HEK293 (cell line): ENCODE results near the gene TMCC2.

Experiments
- CTCF ChIA-PET: fragments of 350-600 bp; formaldehyde crosslinking; extraction: SDS; loops from one replicate; lab custom pipeline; 2021; ENCODE audit warnings: antibody characterized with exemption; lab: Yijun Ruan, JAX
- POLR2A ChIA-PET: fragments of 300-600 bp; formaldehyde crosslinking; extraction: SDS; loops from one replicate; lab custom pipeline; 2020; ENCODE audit warnings: antibody characterized with exemption, inconsistent platforms; lab: Yijun Ruan, JAX
- H3K27ac ChIP-seq: fragments of 200-500 bp; sonication (Bioruptor generic); 2 replicates; pipeline ENCODE4 v1.5.1; 2014; ENCODE audit warnings: low read depth, low read length, control low read depth, inconsistent platforms; ENCODE audit errors: extremely low read depth
- H3K36me3 ChIP-seq, 2 experiments: fragments of 200-500 bp in 1 of 2; sonication (Bioruptor generic) in 1 of 2; 1 replicate in 1 of 2; 2 replicates in 1 of 2; pipeline ENCODE4 v1.5.1; 2014 to 2017; ENCODE audit warnings: inconsistent platforms in 2 of 2, low read length in 2 of 2; ENCODE audit not compliant: control insufficient read depth in 2 of 2, insufficient read depth in 1 of 2
- H3K4me1 ChIP-seq: fragments of 200-500 bp; sonication (Bioruptor generic); 2 replicates; pipeline ENCODE4 v1.5.1; 2014; ENCODE audit warnings: mild to moderate bottlenecking, low read length, inconsistent platforms; ENCODE audit not compliant: control insufficient read depth, insufficient read depth
- H3K4me3 ChIP-seq: 2 replicates; pipeline ENCODE4 v1.5.1; 2011; ENCODE audit warnings: low read depth, mild to moderate bottlenecking, control low read depth, low read length, moderate library complexity
- H3K9me3 ChIP-seq: fragments of 200-500 bp; sonication (Bioruptor generic); 2 replicates; pipeline ENCODE4 v1.5.1; 2014; ENCODE audit warnings: low read depth, low read length, inconsistent platforms; ENCODE audit not compliant: control insufficient read depth, insufficient read depth
- ATF2 ChIP-seq: fragments of 450-650 bp; formaldehyde crosslinking; IDR thresholded peaks from 2 replicates; pipeline ENCODE4 v1.5.1; 2016; ENCODE audit warnings: missing biosample characterization, missing genetic modification characterization, low read depth
- HOXA7 ChIP-seq: sonication (generic); formaldehyde crosslinking; IDR thresholded peaks from 2 replicates; pipeline ENCODE4 v1.8.1; 2022; ENCODE audit warnings: missing genetic modification reagents, borderline replicate concordance
- HOXD13 ChIP-seq: sonication (generic); formaldehyde crosslinking; IDR thresholded peaks from 2 replicates; pipeline ENCODE4 v1.8.0; 2022; ENCODE audit warnings: missing genetic modification reagents, borderline replicate concordance
- KLF16 ChIP-seq: fragments of 450-650 bp; formaldehyde crosslinking; IDR thresholded peaks from 2 replicates; pipeline ENCODE4 v1.5.1; 2017; ENCODE audit warnings: missing biosample characterization, missing genetic modification characterization
- REPIN1 ChIP-seq: fragments of 450-650 bp; formaldehyde crosslinking; IDR thresholded peaks from 2 replicates; pipeline ENCODE4 v1.5.1; 2017; ENCODE audit warnings: missing biosample characterization, missing genetic modification characterization, low read depth
- ZIC2 ChIP-seq: fragments of 450-650 bp; formaldehyde crosslinking; IDR thresholded peaks from 2 replicates; pipeline ENCODE4 v1.5.1; 2016; ENCODE audit warnings: missing biosample characterization, missing genetic modification characterization
- ZNF133 ChIP-seq: fragments of 450-650 bp; formaldehyde crosslinking; IDR thresholded peaks from 2 replicates; pipeline ENCODE4 v1.5.1; 2016; ENCODE audit warnings: missing biosample characterization, missing genetic modification characterization
- ZNF140 ChIP-seq: fragments of 450-650 bp; formaldehyde crosslinking; IDR thresholded peaks from 2 replicates; pipeline ENCODE4 v1.5.1; 2016; ENCODE audit warnings: missing biosample characterization, missing genetic modification characterization
- ZNF155 ChIP-seq: fragments of 450-650 bp; formaldehyde crosslinking; IDR thresholded peaks from 2 replicates; pipeline ENCODE4 v1.5.1; 2016; ENCODE audit warnings: missing biosample characterization, missing genetic modification characterization
- ZNF266 ChIP-seq: fragments of 450-650 bp; formaldehyde crosslinking; IDR thresholded peaks from 2 replicates; pipeline ENCODE4 v1.5.1; 2016; ENCODE audit warnings: missing biosample characterization, missing genetic modification characterization, low read depth
- ZNF274 ChIP-seq, 2 experiments: fragments of 200-500 bp in 1 of 2; fragments of 450-650 bp in 1 of 2; sonication (Bioruptor generic) in 1 of 2; formaldehyde crosslinking in 1 of 2; IDR thresholded peaks; 2 replicates each; pipeline versions ENCODE4 v1.5.1 to v1.6.1; 2014 to 2016; ENCODE audit warnings: borderline replicate concordance in 1 of 2, inconsistent platforms in 1 of 2, low read length in 1 of 2, missing biosample characterization in 1 of 2, missing genetic modification characterization in 1 of 2
- ZNF416 ChIP-seq: fragments of 450-650 bp; formaldehyde crosslinking; IDR thresholded peaks from 2 replicates; pipeline ENCODE4 v1.5.1; 2016; ENCODE audit warnings: missing biosample characterization, missing genetic modification characterization
- ZNF433 ChIP-seq: fragments of 450-650 bp; formaldehyde crosslinking; IDR thresholded peaks from 2 replicates; pipeline ENCODE4 v1.5.1; 2016; ENCODE audit warnings: missing biosample characterization, missing genetic modification characterization, low read depth
- ZSCAN30 ChIP-seq: fragments of 450-650 bp; IDR thresholded peaks from 2 replicates; pipeline ENCODE4 v1.5.1; 2018; ENCODE audit warnings: missing biosample characterization, mild to moderate bottlenecking, missing genetic modification characterization, moderate library complexity
- TF ChIP-seq, protein P1 (sequence below): fragments of 450-650 bp; formaldehyde crosslinking; IDR thresholded peaks from 2 replicates; pipeline ENCODE4 v1.5.1; 2016; ENCODE audit warnings: missing biosample characterization, missing genetic modification characterization
- TF ChIP-seq, protein P2 (sequence below): sonication (generic); formaldehyde crosslinking; IDR thresholded peaks from 2 replicates; pipeline ENCODE4 v1.8.1; 2022; ENCODE audit warnings: mild to moderate bottlenecking, moderate library complexity, missing genetic modification reagents
- TF ChIP-seq, protein P3 (sequence below): fragments of 450-650 bp; formaldehyde crosslinking; IDR thresholded peaks from 2 replicates; pipeline ENCODE4 v1.5.1; 2016; ENCODE audit warnings: missing biosample characterization, missing genetic modification characterization
- TF ChIP-seq, protein P4 (sequence below): fragments of 450-650 bp; formaldehyde crosslinking; IDR thresholded peaks from 2 replicates; pipeline ENCODE4 v1.5.1; 2016; ENCODE audit warnings: missing biosample characterization, missing genetic modification characterization

Gene TMCC2

DNA sequence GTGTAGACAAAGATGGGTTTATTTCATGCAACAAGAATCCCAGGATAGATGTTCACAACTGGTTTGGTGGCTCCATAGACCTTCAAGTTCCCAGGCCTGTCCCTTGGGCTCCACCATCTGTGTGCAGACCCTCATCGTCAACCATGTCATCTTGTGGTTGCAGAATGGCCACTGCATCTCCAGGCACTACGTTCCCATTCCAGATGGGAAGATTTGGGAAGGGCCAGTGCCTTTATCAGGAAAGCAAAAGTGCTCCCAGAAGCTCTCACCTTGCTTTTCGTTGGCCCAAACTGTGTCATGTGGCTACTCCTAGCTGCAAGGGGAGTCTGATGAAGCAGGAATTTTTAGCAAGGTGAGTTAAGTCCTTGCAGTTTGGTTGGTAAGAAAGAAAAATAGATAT lies 12.8 kb downstream of the TMCC2 start (continued):
- TF ChIP-seq HOXA7 (CRISPR knock-in tag), result no peak
- TF ChIP-seq, all 188 proteins: peak for 0

DNA sequence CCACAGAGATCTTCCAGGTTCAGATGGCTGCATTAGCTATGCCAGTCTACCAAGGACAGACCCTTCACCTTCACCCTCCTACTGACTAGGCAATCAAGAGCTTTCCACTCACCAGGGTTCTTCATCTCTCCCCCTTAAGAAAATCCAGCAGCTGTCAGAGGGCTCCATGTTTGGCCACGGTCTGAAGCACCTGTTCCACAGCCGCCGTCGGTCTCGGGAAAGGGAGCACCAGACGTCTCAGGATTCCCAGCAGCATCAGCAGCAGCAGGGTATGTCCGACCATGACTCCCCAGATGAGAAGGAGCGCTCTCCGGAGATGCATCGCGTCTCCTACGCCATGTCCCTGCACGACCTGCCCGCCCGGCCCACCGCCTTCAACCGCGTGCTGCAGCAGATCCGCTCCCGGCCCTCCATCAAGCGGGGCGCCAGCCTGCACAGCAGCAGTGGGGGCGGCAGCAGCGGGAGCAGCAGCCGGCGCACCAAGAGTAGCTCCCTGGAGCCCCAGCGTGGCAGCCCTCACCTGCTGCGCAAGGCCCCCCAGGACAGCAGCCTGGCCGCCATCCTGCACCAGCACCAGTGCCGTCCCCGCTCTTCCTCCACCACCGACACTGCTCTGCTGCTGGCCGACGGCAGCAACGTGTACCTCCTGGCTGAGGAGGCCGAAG lies 13.8 kb downstream of the TMCC2 start:
- ChIA-PET CTCF (interaction anchor here (0.6 to 0.9 kb wide), 3 partner anchors 10 to 403 kb away, joined by 3 read pairs; no protein-coding TSS in a partner anchor), POLR2A (no interaction called here)
- TF ChIP-seq ZNF266, result no peak
- no peak for TF ChIP-seq ZIC2
- TF ChIP-seq KLF16 (tag by site-specific recombination), result no peak
- no peak for TF ChIP-seq ZNF133
- TF ChIP-seq REPIN1 (tag by site-specific recombination), result no peak
- TF ChIP-seq, protein P1, sequence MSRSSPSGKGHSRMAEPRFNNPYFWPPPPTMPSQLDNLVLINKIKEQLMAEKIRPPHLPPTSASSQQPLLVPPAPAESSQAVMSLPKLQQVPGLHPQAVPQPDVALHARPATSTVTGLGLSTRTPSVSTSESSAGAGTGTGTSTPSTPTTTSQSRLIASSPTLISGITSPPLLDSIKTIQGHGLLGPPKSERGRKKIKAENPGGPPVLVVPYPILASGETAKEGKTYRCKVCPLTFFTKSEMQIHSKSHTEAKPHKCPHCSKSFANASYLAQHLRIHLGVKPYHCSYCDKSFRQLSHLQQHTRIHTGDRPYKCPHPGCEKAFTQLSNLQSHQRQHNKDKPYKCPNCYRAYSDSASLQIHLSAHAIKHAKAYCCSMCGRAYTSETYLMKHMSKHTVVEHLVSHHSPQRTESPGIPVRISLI (tag by site-specific recombination), result no peak
- TF ChIP-seq ZNF155 (tag by site-specific recombination), result no peak
- TF ChIP-seq, protein P2, sequence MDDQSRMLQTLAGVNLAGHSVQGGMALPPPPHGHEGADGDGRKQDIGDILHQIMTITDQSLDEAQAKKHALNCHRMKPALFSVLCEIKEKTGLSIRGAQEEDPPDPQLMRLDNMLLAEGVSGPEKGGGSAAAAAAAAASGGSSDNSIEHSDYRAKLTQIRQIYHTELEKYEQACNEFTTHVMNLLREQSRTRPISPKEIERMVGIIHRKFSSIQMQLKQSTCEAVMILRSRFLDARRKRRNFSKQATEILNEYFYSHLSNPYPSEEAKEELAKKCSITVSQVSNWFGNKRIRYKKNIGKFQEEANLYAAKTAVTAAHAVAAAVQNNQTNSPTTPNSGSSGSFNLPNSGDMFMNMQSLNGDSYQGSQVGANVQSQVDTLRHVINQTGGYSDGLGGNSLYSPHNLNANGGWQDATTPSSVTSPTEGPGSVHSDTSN (CRISPR knock-in tag), result no peak
- TF ChIP-seq ZNF416, result no peak
- TF ChIP-seq, protein P3, sequence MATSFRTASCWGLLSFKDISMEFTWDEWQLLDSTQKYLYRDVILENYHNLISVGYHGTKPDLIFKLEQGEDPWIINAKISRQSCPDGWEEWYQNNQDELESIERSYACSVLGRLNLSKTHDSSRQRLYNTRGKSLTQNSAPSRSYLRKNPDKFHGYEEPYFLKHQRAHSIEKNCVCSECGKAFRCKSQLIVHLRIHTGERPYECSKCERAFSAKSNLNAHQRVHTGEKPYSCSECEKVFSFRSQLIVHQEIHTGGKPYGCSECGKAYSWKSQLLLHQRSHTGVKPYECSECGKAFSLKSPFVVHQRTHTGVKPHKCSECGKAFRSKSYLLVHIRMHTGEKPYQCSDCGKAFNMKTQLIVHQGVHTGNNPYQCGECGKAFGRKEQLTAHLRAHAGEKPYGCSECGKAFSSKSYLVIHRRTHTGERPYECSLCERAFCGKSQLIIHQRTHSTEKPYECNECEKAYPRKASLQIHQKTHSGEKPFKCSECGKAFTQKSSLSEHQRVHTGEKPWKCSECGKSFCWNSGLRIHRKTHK (tag by site-specific recombination), result no peak
- no peak for TF ChIP-seq ZNF140 (tag by site-specific recombination)
- TF ChIP-seq ATF2 (tag by site-specific recombination), result no peak
- TF ChIP-seq ZSCAN30 (tag by site-specific recombination), result no peak
- TF ChIP-seq ZNF274 (IDR thresholded peaks at IDR 0.05; ENCODE audit: low read length), result no peak
- TF ChIP-seq ZNF274 (tag by site-specific recombination; IDR thresholded peaks at IDR 0.05; ENCODE audit: borderline replicate concordance), result no peak
- TF ChIP-seq HOXD13 (CRISPR knock-in tag), result no peak
- no peak for TF ChIP-seq ZNF433 (tag by site-specific recombination)
- TF ChIP-seq, protein P4, sequence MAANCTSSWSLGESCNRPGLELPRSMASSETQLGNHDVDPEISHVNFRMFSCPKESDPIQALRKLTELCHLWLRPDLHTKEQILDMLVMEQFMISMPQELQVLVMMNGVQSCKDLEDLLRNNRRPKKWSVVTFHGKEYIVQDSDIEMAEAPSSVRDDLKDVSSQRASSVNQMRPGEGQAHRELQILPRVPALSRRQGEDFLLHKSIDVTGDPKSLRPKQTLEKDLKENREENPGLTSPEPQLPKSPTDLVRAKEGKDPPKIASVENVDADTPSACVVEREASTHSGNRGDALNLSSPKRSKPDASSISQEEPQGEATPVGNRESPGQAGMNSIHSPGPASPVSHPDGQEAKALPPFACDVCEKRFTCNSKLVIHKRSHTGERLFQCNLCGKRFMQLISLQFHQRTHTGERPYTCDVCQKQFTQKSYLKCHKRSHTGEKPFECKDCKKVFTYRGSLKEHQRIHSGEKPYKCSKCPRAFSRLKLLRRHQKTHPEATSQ, result no peak
- no peak overlapping the region for H3K27ac ChIP-seq
- no peaks in the 10 kb centered on the region for H3K9me3 ChIP-seq
- H3K4me1 ChIP-seq, result no peaks in the 10 kb centered on the region
- H3K4me3 ChIP-seq, result no peak overlapping the region
- H3K36me3 ChIP-seq, result peaks cover 0 to 9% of the 10 kb centered on the region in 2 experiments; a peak in 1 of 3 replicates
